Hepatocyte (in vitro differentiated cells): ENCODE data around the gene PIP5K1C. TPM values are rescaled to one million over a fixed set of nuclear protein-coding genes. Genes with fewer than 3 reads are reported as not detected.

ENCODE experiments used
- DNase-seq: peaks from one replicate; pipeline ENCODE4 v3.0.0-alpha.2; 2016; ENCODE audit warnings: low spot score
- H2AFZ ChIP-seq: fragments of 200-600 bp; sonication (generic); 2 replicates; pipeline ENCODE4 v1.6.0; 2016; ENCODE audit warnings: antibody characterized with exemption, mild to moderate bottlenecking
- H3K27ac ChIP-seq: fragments of 200-600 bp; sonication (generic); 2 replicates; pipeline ENCODE4 v1.5.1; 2016; ENCODE audit warnings: mild to moderate bottlenecking
- H3K27me3 ChIP-seq: fragments of 200-600 bp; sonication (generic); 2 replicates; pipeline ENCODE4 v1.6.1; 2016
- H3K36me3 ChIP-seq: fragments of 200-600 bp; sonication (generic); replicated peaks from 2 replicates; pipeline ENCODE4 v1.5.1; 2016; ENCODE audit warnings: low read depth; ENCODE audit not compliant: insufficient read depth
- H3K4me1 ChIP-seq: fragments of 200-600 bp; sonication (generic); 2 replicates; pipeline ENCODE4 v1.5.1; 2016; ENCODE audit warnings: mild to moderate bottlenecking, moderate library complexity; ENCODE audit not compliant: insufficient read depth
- H3K4me2 ChIP-seq: fragments of 200-600 bp; sonication (generic); 2 replicates; pipeline ENCODE4 v1.6.0; 2016
- H3K4me3 ChIP-seq: fragments of 200-600 bp; sonication (generic); 2 replicates; pipeline ENCODE4 v1.5.1; 2016; ENCODE audit warnings: mild to moderate bottlenecking
- H3K79me2 ChIP-seq: fragments of 200-600 bp; sonication (generic); 2 replicates; pipeline ENCODE4 v1.6.0; 2017; ENCODE audit warnings: mild to moderate bottlenecking
- H3K9me2 ChIP-seq: fragments of 200-600 bp; sonication (generic); replicated peaks from 2 replicates; pipeline ENCODE4 v1.6.0; 2017; ENCODE audit warnings: mild to moderate bottlenecking; ENCODE audit not compliant: insufficient read depth
- H3K9me3 ChIP-seq: fragments of 200-600 bp; sonication (generic); 2 replicates; pipeline ENCODE4 v1.5.1; 2016; ENCODE audit warnings: low read depth, mild to moderate bottlenecking
- H4K20me1 ChIP-seq: fragments of 200-600 bp; sonication (generic); 2 replicates; pipeline ENCODE4 v1.6.0; 2016; ENCODE audit warnings: mild to moderate bottlenecking; ENCODE audit not compliant: insufficient read depth, poor library complexity, severe bottlenecking
- EZH2 ChIP-seq: fragments of 200-600 bp; sonication (generic); IDR thresholded peaks from 2 replicates; pipeline ENCODE4 v1.6.1; 2016; ENCODE audit warnings: antibody characterized with exemption, mild to moderate bottlenecking, borderline replicate concordance
- EZH2phosphoT487 ChIP-seq: fragments of 200-600 bp; sonication (generic); IDR thresholded peaks from one replicate; pipeline ENCODE4 v1.6.1; 2018; ENCODE audit warnings: antibody characterized with exemption, mild to moderate bottlenecking, low read depth, moderate library complexity; ENCODE audit not compliant: unreplicated experiment, severe bottlenecking
- WGBS: methylation state at CpG from one replicate; pipeline ENCODE4 v1.1.6; 2016; ENCODE audit warnings: low lambda C conversion rate; ENCODE audit errors: missing lambda C conversion rate; 5-methylcytosine and 5-hydroxymethylcytosine counted together
- polyA plus RNA-seq: library from polyadenylated mRNA; unstranded; fragments of >200 nt; fragmentation: Nextera tagmentation; extraction: Ambion mirVana; gene quantifications from 2 replicates; pipeline ENCODE4 v1.2.1, GENCODE V29; 2016
- total RNA-seq: library from RNA; depleted of rRNA; stranded (reverse); fragments of >200 nt; gene quantifications from 2 replicates; pipeline ENCODE4 v1.2.3, GENCODE V29; 2014
- TF ChIP-seq, protein P1 (sequence below): fragments of 200-600 bp; sonication (generic); IDR thresholded peaks from 2 replicates; pipeline ENCODE4 v1.5.1; 2016; ENCODE audit warnings: antibody characterized with exemption, mild to moderate bottlenecking; ENCODE audit not compliant: poor library complexity

The PIP5K1C gene
- total and polyA plus RNA-seq, 2 experiments from 2014 or later, result 20.7 to 37.1 TPM

GRCh38 chr19:3682286-3682685 is 18.0 kb downstream of the PIP5K1C start:
- Histone ChIP-seq H2AFZ (no peak overlapping the region), H3K4me1 (peaks cover 13% of the 10 kb centered on the region), H4K20me1 (peaks cover 3% of the 10 kb centered on the region), H3K9me2 (no peaks in the 10 kb centered on the region), H3K36me3 (no peaks in the 10 kb centered on the region), H3K79me2 (peaks cover 44% of the 10 kb centered on the region), H3K4me2 (peak overlapping the region; percentile 20), H3K4me3 (no peak overlapping the region), H3K27ac (peak overlapping the region; percentile 46), H3K9me3 (no peaks in the 10 kb centered on the region), H3K27me3 (no peaks in the 10 kb centered on the region)
- no peak for DNase-seq
- 92% methylated on average over 10 of the region's 10 CpGs for WGBS
- TF ChIP-seq EZH2, result no peak
- TF ChIP-seq EZH2phosphoT487, result no peak
- TF ChIP-seq, protein P1, sequence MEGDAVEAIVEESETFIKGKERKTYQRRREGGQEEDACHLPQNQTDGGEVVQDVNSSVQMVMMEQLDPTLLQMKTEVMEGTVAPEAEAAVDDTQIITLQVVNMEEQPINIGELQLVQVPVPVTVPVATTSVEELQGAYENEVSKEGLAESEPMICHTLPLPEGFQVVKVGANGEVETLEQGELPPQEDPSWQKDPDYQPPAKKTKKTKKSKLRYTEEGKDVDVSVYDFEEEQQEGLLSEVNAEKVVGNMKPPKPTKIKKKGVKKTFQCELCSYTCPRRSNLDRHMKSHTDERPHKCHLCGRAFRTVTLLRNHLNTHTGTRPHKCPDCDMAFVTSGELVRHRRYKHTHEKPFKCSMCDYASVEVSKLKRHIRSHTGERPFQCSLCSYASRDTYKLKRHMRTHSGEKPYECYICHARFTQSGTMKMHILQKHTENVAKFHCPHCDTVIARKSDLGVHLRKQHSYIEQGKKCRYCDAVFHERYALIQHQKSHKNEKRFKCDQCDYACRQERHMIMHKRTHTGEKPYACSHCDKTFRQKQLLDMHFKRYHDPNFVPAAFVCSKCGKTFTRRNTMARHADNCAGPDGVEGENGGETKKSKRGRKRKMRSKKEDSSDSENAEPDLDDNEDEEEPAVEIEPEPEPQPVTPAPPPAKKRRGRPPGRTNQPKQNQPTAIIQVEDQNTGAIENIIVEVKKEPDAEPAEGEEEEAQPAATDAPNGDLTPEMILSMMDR, result no peak

DNA sequence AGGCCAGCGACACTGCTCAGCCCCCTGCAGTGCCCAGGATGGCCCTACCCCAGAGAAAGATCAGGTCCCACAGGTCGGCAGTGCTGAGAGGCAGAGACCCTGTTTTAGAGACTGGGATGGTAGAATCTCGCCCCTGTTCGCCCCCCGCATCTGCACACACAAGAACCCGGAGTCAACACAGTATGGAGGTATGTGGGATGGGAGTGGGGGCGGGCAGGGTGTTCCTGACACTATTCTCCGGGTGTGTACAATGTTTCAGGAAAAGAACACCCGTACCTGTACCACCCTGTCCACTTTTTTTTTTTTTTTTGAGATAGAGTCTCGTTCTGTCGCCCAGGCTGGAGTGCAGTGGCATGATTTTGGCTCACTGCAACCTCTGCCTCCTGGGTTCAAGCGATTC is 19.3 kb downstream of the PIP5K1C start:
- no peak overlapping the region for H3K27ac ChIP-seq
- H4K20me1 ChIP-seq, result no peaks in the 10 kb centered on the region
- H3K4me3 ChIP-seq, result no peak overlapping the region
- peaks cover 43% of the 10 kb centered on the region for H3K79me2 ChIP-seq
- WGBS, result 92% methylated on average over 9 of the region's 12 CpGs
- peaks cover 9% of the 10 kb centered on the region for H3K4me1 ChIP-seq
- no peak overlapping the region for H3K4me2 ChIP-seq
- TF ChIP-seq, protein P1, result no peak
- no peak for TF ChIP-seq EZH2phosphoT487
- no peak for TF ChIP-seq EZH2
- H2AFZ ChIP-seq, result no peak overlapping the region
- H3K27me3 ChIP-seq, result no peaks in the 10 kb centered on the region
- no peak for DNase-seq
- H3K36me3 ChIP-seq, result no peaks in the 10 kb centered on the region
- no peaks in the 10 kb centered on the region for H3K9me3 ChIP-seq
- H3K9me2 ChIP-seq, result no peaks in the 10 kb centered on the region

GRCh38 chr19:3679581-3679980 is 20.7 kb downstream of the PIP5K1C start:
- Histone ChIP-seq H3K9me2 (no peaks in the 10 kb centered on the region), H3K36me3 (no peaks in the 10 kb centered on the region), H3K4me1 (peaks cover 9% of the 10 kb centered on the region), H3K79me2 (peaks cover 35% of the 10 kb centered on the region), H4K20me1 (no peaks in the 10 kb centered on the region), H3K9me3 (no peaks in the 10 kb centered on the region), H3K4me2 (no peak overlapping the region), H3K4me3 (no peak overlapping the region), H2AFZ (no peak overlapping the region), H3K27me3 (no peaks in the 10 kb centered on the region), H3K27ac (no peak overlapping the region)
- DNase-seq, result no peak
- 92% methylated on average over 13 of the region's 13 CpGs for WGBS
- TF ChIP-seq, protein P1, result no peak

DNA sequence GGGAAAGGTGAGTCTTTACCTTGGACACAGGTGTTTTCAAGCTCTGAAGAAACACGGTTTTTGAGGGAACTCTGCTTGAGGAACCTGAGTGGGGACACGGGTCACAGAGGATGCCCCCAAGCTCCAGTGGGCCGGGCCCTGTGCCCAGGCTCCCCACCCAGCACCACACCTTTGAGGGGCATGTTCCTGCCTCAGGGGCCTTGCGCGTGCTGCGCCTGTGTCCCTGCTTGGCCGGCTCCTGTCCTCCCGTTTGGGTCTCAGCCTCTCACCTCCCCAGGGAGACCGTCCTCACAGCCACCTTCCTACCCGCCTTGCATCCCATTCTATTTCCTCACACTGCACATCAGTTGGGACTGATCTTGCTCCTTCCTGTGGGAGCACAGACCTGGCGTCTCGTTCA is 21.1 kb downstream of the PIP5K1C start:
- Histone ChIP-seq H3K27ac (no peak overlapping the region), H4K20me1 (no peaks in the 10 kb centered on the region), H3K4me1 (peaks cover 9% of the 10 kb centered on the region), H3K27me3 (no peaks in the 10 kb centered on the region), H3K9me2 (no peaks in the 10 kb centered on the region), H3K4me2 (no peak overlapping the region), H3K9me3 (no peaks in the 10 kb centered on the region), H3K36me3 (no peaks in the 10 kb centered on the region), H3K79me2 (peaks cover 35% of the 10 kb centered on the region), H2AFZ (no peak overlapping the region), H3K4me3 (no peak overlapping the region)
- TF ChIP-seq, protein P1, result no peak
- no peak for TF ChIP-seq EZH2
- no peak for TF ChIP-seq EZH2phosphoT487
- WGBS, result 97% methylated on average over 10 of the region's 12 CpGs
- no peak for DNase-seq
